Measurements from ENCODE around the gene SIGLEC11.

DNA sequence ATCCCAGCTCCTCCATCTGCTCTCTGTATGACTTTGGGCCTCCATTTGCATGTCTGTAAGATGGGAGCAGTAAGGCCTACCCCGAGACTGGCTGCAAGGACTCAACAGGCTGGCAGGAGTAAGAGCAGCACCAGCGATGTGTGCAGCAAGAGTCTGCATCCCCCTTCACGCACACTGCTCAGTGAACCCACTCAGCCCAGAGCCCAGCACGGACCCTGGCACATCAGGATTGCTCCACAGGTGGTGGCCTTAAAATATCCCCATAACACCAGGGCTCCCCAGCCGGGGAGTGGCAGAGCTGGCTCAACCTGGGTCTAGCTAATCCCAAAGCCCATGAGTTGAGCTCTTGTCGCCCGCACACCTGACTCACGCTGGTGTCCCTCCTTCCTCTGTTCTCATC, 40.8 kb upstream of the SIGLEC11 start:
- TF ChIP-seq EZH2 (IDR thresholded peaks at IDR 0.05; ENCODE audit: borderline replicate concordance, low read length): no peak
- TF ChIP-seq, protein P1, sequence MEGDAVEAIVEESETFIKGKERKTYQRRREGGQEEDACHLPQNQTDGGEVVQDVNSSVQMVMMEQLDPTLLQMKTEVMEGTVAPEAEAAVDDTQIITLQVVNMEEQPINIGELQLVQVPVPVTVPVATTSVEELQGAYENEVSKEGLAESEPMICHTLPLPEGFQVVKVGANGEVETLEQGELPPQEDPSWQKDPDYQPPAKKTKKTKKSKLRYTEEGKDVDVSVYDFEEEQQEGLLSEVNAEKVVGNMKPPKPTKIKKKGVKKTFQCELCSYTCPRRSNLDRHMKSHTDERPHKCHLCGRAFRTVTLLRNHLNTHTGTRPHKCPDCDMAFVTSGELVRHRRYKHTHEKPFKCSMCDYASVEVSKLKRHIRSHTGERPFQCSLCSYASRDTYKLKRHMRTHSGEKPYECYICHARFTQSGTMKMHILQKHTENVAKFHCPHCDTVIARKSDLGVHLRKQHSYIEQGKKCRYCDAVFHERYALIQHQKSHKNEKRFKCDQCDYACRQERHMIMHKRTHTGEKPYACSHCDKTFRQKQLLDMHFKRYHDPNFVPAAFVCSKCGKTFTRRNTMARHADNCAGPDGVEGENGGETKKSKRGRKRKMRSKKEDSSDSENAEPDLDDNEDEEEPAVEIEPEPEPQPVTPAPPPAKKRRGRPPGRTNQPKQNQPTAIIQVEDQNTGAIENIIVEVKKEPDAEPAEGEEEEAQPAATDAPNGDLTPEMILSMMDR (conservative IDR thresholded peaks at IDR 0.05 in 1 of 2, IDR thresholded peaks at IDR 0.05 in 1 of 2; ENCODE audit: extremely low read depth in 1 of 2, insufficient read depth in 1 of 2, low read depth in 1 of 2, low read length in 2 of 2): no peak
